ENCODE measurements around the gene RAVER1. TPM values are rescaled to one million over a fixed set of nuclear protein-coding genes. Genes with fewer than 3 reads are reported as not detected.

RAVER1 gene
- total and polyA plus RNA-seq, 9 of the 15 experiments (the other 6 are each of a cell fraction or from before 2014, with no cell fraction given): 0.06 to 113 (median 7.0) TPM

GRCh38 chr19:10380313-10381102 lies 47.2 kb upstream of the RAVER1 start, which contains the start of gene TYK2 (continued):
- TF ChIP-seq PKNOX1 (IDR thresholded peaks at IDR 0.05) (peak; percentile 92), ETV1 (tag; conservative IDR thresholded peaks at IDR 0.05; ENCODE audit: low read depth) (peak; percentile 69), HMG20B (CRISPR knock-in tag; IDR thresholded peaks at IDR 0.05) (no peak), NFXL1 (CRISPR knock-in tag; IDR thresholded peaks at IDR 0.05) (no peak), ELF4 (CRISPR knock-in tag; IDR thresholded peaks at IDR 0.05) (0 out of 2 replicates have a peak, but pooled peaks have one; percentile 11), ZNF695 (CRISPR knock-in tag; IDR thresholded peaks at IDR 0.05) (no peak), OTX1 (CRISPR knock-in tag; IDR thresholded peaks at IDR 0.05) (peak; percentile 6; the same call in 1 of the 2 replicates), ZNF134 (CRISPR knock-in tag; conservative IDR thresholded peaks at IDR 0.05) (no peak), ZMIZ1 (IDR thresholded peaks at IDR 0.05; ENCODE audit: low read depth in 2 of 2, low read length in 2 of 2) (0 out of 4 replicates have a peak, but pooled peaks of 1 of the 2 experiments have one; percentile 41), POLR2AphosphoS2 (IDR thresholded peaks at IDR 0.05; ENCODE audit: low read length) (no peak), HSF4 (CRISPR knock-in tag; IDR thresholded peaks at IDR 0.05; ENCODE audit: borderline replicate concordance) (no peak), SP1 (CRISPR knock-in tag; IDR thresholded peaks at IDR 0.05) (peak; percentile 87), RFX7 (CRISPR knock-in tag; IDR thresholded peaks at IDR 0.05) (peak; percentile 45; the same call in 1 of the 2 replicates), ZBED1 (IDR thresholded peaks at IDR 0.05) (0 out of 2 replicates have a peak, but pooled peaks have one; percentile 49), PTTG1 (tag; IDR thresholded peaks at IDR 0.05; ENCODE audit: low read depth) (no peak), HIVEP1 (CRISPR knock-in tag; IDR thresholded peaks at IDR 0.05) (no peak), RBM15 (IDR thresholded peaks at IDR 0.05; ENCODE audit: insufficient read depth, low read length) (no peak), ERF (CRISPR knock-in tag; IDR thresholded peaks at IDR 0.05) (no peak), ZBTB8A (IDR thresholded peaks at IDR 0.05; ENCODE audit: partially characterized antibody) (no peak), CHD2 (IDR thresholded peaks at IDR 0.05; ENCODE audit: low read depth, low read length) (peak; percentile 89), ZNF785 (CRISPR knock-in tag; IDR thresholded peaks at IDR 0.05) (no peak), LEF1 (IDR thresholded peaks at IDR 0.05) (peak; percentile 73; the same call in 1 of the 2 replicates), TSC22D4 (tag; IDR thresholded peaks at IDR 0.05) (no peak), MAFK (IDR thresholded peaks at IDR 0.05; ENCODE audit: low read length) (no peak), SRF (CRISPR knock-in tag; IDR thresholded peaks at IDR 0.05) (peak in 1 of 2 experiments; percentile 43; a peak in 1 of 4 replicates), C11orf30 (IDR thresholded peaks at IDR 0.05; ENCODE audit: low read depth) (peak; percentile 94)

Measured in K562 (cell line).